Ascending aorta (tissue), 2 donors: ENCODE results near the gene FAM117A. TPM values are rescaled to one million over a fixed set of nuclear protein-coding genes. Genes with fewer than 3 reads are reported as not detected.

Experiments used
- DNase-seq, 2 donors: peaks; one replicate each; pipeline ENCODE4 v3.0.0-alpha.2; 2019; ENCODE audit warnings: low spot score in 2 of 2
- H3K27ac ChIP-seq, 2 donors: fragments of 200-600 bp; sonication (generic); one replicate each; pipeline ENCODE4 v1.5.1; 2016 to 2017; ENCODE audit warnings: mild to moderate bottlenecking in 1 of 2
- H3K27me3 ChIP-seq: fragments of 200-600 bp; sonication (generic); one replicate; pipeline ENCODE4 v1.5.1; 2017
- H3K36me3 ChIP-seq, 2 donors: fragments of 200-600 bp; sonication (generic); one replicate each; pipeline ENCODE4 v1.5.1; 2016
- H3K4me1 ChIP-seq, 2 donors: fragments of 200-600 bp; sonication (generic); one replicate each; pipeline ENCODE4 v1.5.1; 2016 to 2017; ENCODE audit warnings: mild to moderate bottlenecking in 1 of 2
- H3K4me3 ChIP-seq, 2 donors: fragments of 200-600 bp; sonication (generic); one replicate each; pipeline ENCODE4 v1.5.1; 2016 to 2017; ENCODE audit warnings: mild to moderate bottlenecking in 1 of 2
- H3K9me3 ChIP-seq, 2 donors: fragments of 200-600 bp; sonication (generic); one replicate each; pipeline ENCODE4 v1.5.1; 2016
- CTCF ChIP-seq, 3 experiments: fragments of 200-600 bp in 2 of 3; fragments of 450-650 bp in 1 of 3; sonication (generic) in 2 of 3; IDR thresholded peaks; one replicate each; pipeline ENCODE4 v1.5.1; 2016 to 2019; ENCODE audit warnings: antibody characterized with exemption in 3 of 3, mild to moderate bottlenecking in 1 of 3, moderate library complexity in 1 of 3
- intact Hi-C: fragments of 100-400 bp; cut with DNase I; formaldehyde crosslinking; loops from one replicate; pipeline ENCODE4 v1.15.1; 2023
- total RNA-seq: library from RNA; depleted of rRNA; stranded (reverse); fragments of >200 nt; gene quantifications from one replicate; pipeline ENCODE4 v1.1.0, GENCODE V29; 2016

The FAM117A gene
- total RNA-seq, 1 donor from 2014 or later = 25.4 TPM

- DNase-seq = no peak
- intact Hi-C loops = no loop called here
- H3K4me3 ChIP-seq = no peak overlapping the region
- no peak for TF ChIP-seq CTCF (IDR thresholded peaks at IDR 0.05)
- no peaks in the 10 kb centered on the region for H3K4me1 ChIP-seq
- peaks cover 70 to 92% of the 10 kb centered on the region in 2 donors for H3K36me3 ChIP-seq
- no peaks in the 10 kb centered on the region for H3K27me3 ChIP-seq
- no peaks in the 10 kb centered on the region for H3K9me3 ChIP-seq
- no peak overlapping the region for H3K27ac ChIP-seq
Observed at GRCh38 chr17:49717371-49717861, 46.5 kb downstream of the FAM117A start.

GRCh38 chr17:49716668-49717364 lies 47.1 kb downstream of the FAM117A start:
- H3K4me1 ChIP-seq = no peaks in the 10 kb centered on the region
- H3K27ac ChIP-seq = no peak overlapping the region
- H3K36me3 ChIP-seq = peaks cover 66 to 95% of the 10 kb centered on the region in 2 donors
- H3K27me3 ChIP-seq = no peaks in the 10 kb centered on the region
- no peak for TF ChIP-seq CTCF (IDR thresholded peaks at IDR 0.05)
- no peaks in the 10 kb centered on the region for H3K9me3 ChIP-seq
- H3K4me3 ChIP-seq = no peak overlapping the region
- DNase-seq = no peak
- intact Hi-C loops = no loop called here

GRCh38 chr17:49715717-49716279 lies 48.1 kb downstream of the FAM117A start:
- Histone ChIP-seq H3K4me1 (no peaks in the 10 kb centered on the region), H3K9me3 (no peaks in the 10 kb centered on the region), H3K27me3 (no peaks in the 10 kb centered on the region), H3K27ac (no peak overlapping the region), H3K4me3 (no peak overlapping the region), H3K36me3 (peaks cover 62 to 93% of the 10 kb centered on the region in 2 donors)
- intact Hi-C loops = no loop called here
- TF ChIP-seq CTCF (IDR thresholded peaks at IDR 0.05) = no peak
- DNase-seq = no peak

- intact Hi-C loops = no loop called here
- DNase-seq = no peak
- Histone ChIP-seq H3K27me3 (no peaks in the 10 kb centered on the region), H3K4me1 (no peaks in the 10 kb centered on the region), H3K9me3 (no peaks in the 10 kb centered on the region), H3K36me3 (peaks cover 60 to 94% of the 10 kb centered on the region in 2 donors), H3K27ac (no peak overlapping the region), H3K4me3 (no peak overlapping the region)
- no peak for TF ChIP-seq CTCF (IDR thresholded peaks at IDR 0.05)
Observed at GRCh38 chr17:49715216-49715615, 48.7 kb downstream of the FAM117A start.

GRCh38 chr17:49708515-49709183 lies 55.3 kb downstream of the FAM117A start:
- Histone ChIP-seq H3K9me3 (no peaks in the 10 kb centered on the region), H3K36me3 (peaks cover 32 to 55% of the 10 kb centered on the region in 2 donors), H3K4me1 (peaks cover 6 to 17% of the 10 kb centered on the region in 2 donors), H3K27me3 (no peaks in the 10 kb centered on the region), H3K4me3 (peak overlapping the region; percentile 80 to 90), H3K27ac (peak overlapping the region; percentile 83 to 93)
- no peak for TF ChIP-seq CTCF (IDR thresholded peaks at IDR 0.05)
- DNase-seq = no peak
- intact Hi-C loops = loop anchor here (1.0 to 5.0 kb wide), 4 partner anchors 33 to 289 kb away; partner anchors contain the start of genes DLX3, FAM117A and KAT7
